ENCODE data around the gene C2CD2. TPM values are rescaled to one million over a fixed set of nuclear protein-coding genes. Genes with fewer than 3 reads are reported as not detected.
A peak's percentile ranks its signal among the peaks of the same experiment; 100 is the strongest.

The C2CD2 gene
- total and polyA plus RNA-seq, 3 experiments from 2014 or later = 2.3 to 5.0 (median 4.3) TPM

- H3K4me3 Mint-ChIP-seq = no peak overlapping the region
- no peak overlapping the region for H3K4me3 ChIP-seq (ENCODE audit: low read length)
- peaks cover 17% of the 10 kb centered on the region for H3K4me1 ChIP-seq (ENCODE audit: insufficient read depth, low read length)
- CTCF ChIA-PET = no interaction called here
- H3K36me3 ChIP-seq (ENCODE audit: insufficient read depth, low read length) = no peaks in the 10 kb centered on the region
- peaks cover 7 to 13% (median 9%) of the 10 kb centered on the region in 3 donors for H3K4me1 Mint-ChIP-seq
- DNase-seq = no peak
- no peaks in the 10 kb centered on the region for H3K27me3 Mint-ChIP-seq
- no peaks in the 10 kb centered on the region for H3K9me3 ChIP-seq (ENCODE audit: low read length)
- H3K27me3 ChIP-seq (ENCODE audit: insufficient read depth, low read length, poor library complexity, severe bottlenecking) = no peaks in the 10 kb centered on the region
- H3K9me3 Mint-ChIP-seq = no peaks in the 10 kb centered on the region
- no peaks in the 10 kb centered on the region for H3K36me3 Mint-ChIP-seq
- no peak overlapping the region for H3K27ac ChIP-seq (ENCODE audit: low read depth, low read length)
- no peak overlapping the region for H3K27ac Mint-ChIP-seq
- POLR2A ChIA-PET = no interaction called here
Measured at GRCh38 chr21:41973427-41973831, 19.6 kb upstream of the C2CD2 start.

DNA sequence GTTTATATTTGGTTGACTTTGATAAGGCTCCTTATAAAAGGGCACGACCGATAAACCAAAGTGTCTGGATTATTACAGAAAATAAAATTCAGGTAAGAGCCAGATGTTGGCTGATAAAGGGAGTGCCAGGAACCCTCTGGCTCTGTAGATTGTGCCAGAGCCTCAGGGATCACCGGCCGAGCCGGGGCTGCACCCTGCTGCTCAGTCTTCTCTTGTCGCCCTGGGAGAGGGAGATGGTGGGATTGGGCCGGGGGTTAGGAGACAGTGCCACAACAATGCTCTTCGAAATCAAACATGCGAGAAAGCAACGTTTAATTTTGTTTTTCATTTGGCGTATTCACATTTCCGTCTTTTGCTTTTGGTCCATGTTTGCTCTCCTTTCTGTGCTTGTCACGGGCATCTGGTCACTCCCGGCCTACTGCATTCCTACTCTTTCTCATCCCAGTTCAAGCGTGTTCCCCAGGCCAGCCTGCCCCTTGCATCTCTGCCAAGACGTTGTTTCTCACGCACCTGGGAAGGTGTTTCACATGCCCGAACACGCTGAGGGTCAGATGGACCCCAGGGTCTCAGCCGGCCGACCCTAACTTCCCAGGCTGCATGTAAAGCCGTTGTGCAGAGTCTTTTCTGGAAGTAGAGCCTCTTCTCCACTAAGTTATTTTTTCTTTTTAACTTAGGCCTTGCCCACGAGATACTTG is 18.8 kb upstream of the C2CD2 start:
- Histone ChIP-seq H3K9me3 (ENCODE audit: low read length) (no peaks in the 10 kb centered on the region), H3K27ac (ENCODE audit: low read depth, low read length) (no peak overlapping the region), H3K27me3 (ENCODE audit: insufficient read depth, low read length, poor library complexity, severe bottlenecking) (no peaks in the 10 kb centered on the region), H3K4me3 (ENCODE audit: low read length) (no peak overlapping the region), H3K4me1 (ENCODE audit: insufficient read depth, low read length) (peaks cover 17% of the 10 kb centered on the region), H3K36me3 (ENCODE audit: insufficient read depth, low read length) (no peaks in the 10 kb centered on the region)
- Mint-ChIP-seq H3K27me3 (no peaks in the 10 kb centered on the region), H3K4me1 (peaks cover 7 to 13% (median 9%) of the 10 kb centered on the region in 3 donors), H3K4me3 (no peak overlapping the region), H3K9me3 (no peaks in the 10 kb centered on the region), H3K27ac (peak overlapping the region in 1 of 8 donors; percentile 38), H3K36me3 (no peaks in the 10 kb centered on the region)
- CTCF ChIA-PET = no interaction called here
- DNase-seq = no peak
- POLR2A ChIA-PET = no interaction called here

GRCh38 chr21:41971891-41972290 is 18.1 kb upstream of the C2CD2 start:
- H3K27ac Mint-ChIP-seq = no peak overlapping the region
- Histone ChIP-seq H3K9me3 (ENCODE audit: low read length) (no peaks in the 10 kb centered on the region), H3K4me3 (ENCODE audit: low read length) (no peak overlapping the region), H3K27ac (ENCODE audit: low read depth, low read length) (no peak overlapping the region), H3K4me1 (ENCODE audit: insufficient read depth, low read length) (peaks cover 17% of the 10 kb centered on the region), H3K36me3 (ENCODE audit: insufficient read depth, low read length) (no peaks in the 10 kb centered on the region), H3K27me3 (ENCODE audit: insufficient read depth, low read length, poor library complexity, severe bottlenecking) (no peaks in the 10 kb centered on the region)
- no peak overlapping the region for H3K4me3 Mint-ChIP-seq
- no peaks in the 10 kb centered on the region for H3K9me3 Mint-ChIP-seq
- no peaks in the 10 kb centered on the region for H3K36me3 Mint-ChIP-seq
- peaks cover 7 to 13% (median 9%) of the 10 kb centered on the region in 3 donors for H3K4me1 Mint-ChIP-seq
- DNase-seq = no peak
- H3K27me3 Mint-ChIP-seq = peaks cover 0 to 1% of the 10 kb centered on the region in 2 donors
- ChIA-PET POLR2A (no interaction called here), CTCF (no interaction called here)

GRCh38 chr21:41970751-41971653 is 17.2 kb upstream of the C2CD2 start:
- ChIA-PET POLR2A (no interaction called here), CTCF (no interaction called here)
- H3K27me3 ChIP-seq (ENCODE audit: insufficient read depth, low read length, poor library complexity, severe bottlenecking) = no peaks in the 10 kb centered on the region
- H3K9me3 ChIP-seq (ENCODE audit: low read length) = no peaks in the 10 kb centered on the region
- no peak overlapping the region for H3K4me3 Mint-ChIP-seq
- no peaks in the 10 kb centered on the region for H3K36me3 Mint-ChIP-seq
- H3K9me3 Mint-ChIP-seq = no peaks in the 10 kb centered on the region
- DNase-seq = no peak
- no peak overlapping the region for H3K4me3 ChIP-seq (ENCODE audit: low read length)
- H3K4me1 ChIP-seq (ENCODE audit: insufficient read depth, low read length) = peaks cover 17% of the 10 kb centered on the region
- no peaks in the 10 kb centered on the region for H3K36me3 ChIP-seq (ENCODE audit: insufficient read depth, low read length)
- H3K27ac Mint-ChIP-seq = peak overlapping the region in 1 of 8 donors; percentile 47
- H3K27ac ChIP-seq (ENCODE audit: low read depth, low read length) = no peak overlapping the region
- H3K27me3 Mint-ChIP-seq = peaks cover 0 to 1% of the 10 kb centered on the region in 2 donors
- H3K4me1 Mint-ChIP-seq = peaks cover 7 to 13% (median 9%) of the 10 kb centered on the region in 3 donors

DNA sequence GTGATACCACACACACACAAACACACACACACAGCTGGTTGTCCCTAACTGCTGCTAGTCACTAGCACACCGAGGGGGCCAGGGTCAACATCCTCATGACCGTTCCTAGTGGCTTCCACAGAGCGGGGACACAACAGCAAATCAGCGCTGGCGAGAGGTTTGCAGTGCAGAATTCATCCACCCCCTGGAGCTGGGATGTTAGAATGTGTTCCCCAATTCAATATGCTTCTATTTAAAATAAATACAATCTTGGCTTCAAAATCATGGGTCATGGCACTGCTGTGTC is 16.2 kb upstream of the C2CD2 start:
- Mint-ChIP-seq H3K36me3 (no peaks in the 10 kb centered on the region), H3K27me3 (peaks cover 1 to 3% of the 10 kb centered on the region in 2 donors), H3K27ac (no peak overlapping the region), H3K9me3 (no peaks in the 10 kb centered on the region), H3K4me3 (no peak overlapping the region), H3K4me1 (peaks cover 7 to 13% (median 9%) of the 10 kb centered on the region in 3 donors)
- H3K4me3 ChIP-seq (ENCODE audit: low read length) = no peak overlapping the region
- no peaks in the 10 kb centered on the region for H3K36me3 ChIP-seq (ENCODE audit: insufficient read depth, low read length)
- peaks cover 15% of the 10 kb centered on the region for H3K4me1 ChIP-seq (ENCODE audit: insufficient read depth, low read length)
- H3K27ac ChIP-seq (ENCODE audit: low read depth, low read length) = no peak overlapping the region
- ChIA-PET CTCF (no interaction called here), POLR2A (no interaction called here)
- no peak for DNase-seq
- H3K27me3 ChIP-seq (ENCODE audit: insufficient read depth, low read length, poor library complexity, severe bottlenecking) = no peaks in the 10 kb centered on the region
- no peaks in the 10 kb centered on the region for H3K9me3 ChIP-seq (ENCODE audit: low read length)

GRCh38 chr21:41967708-41968107 is 13.9 kb upstream of the C2CD2 start:
- Histone ChIP-seq H3K27me3 (ENCODE audit: insufficient read depth, low read length, poor library complexity, severe bottlenecking) (peaks cover 5% of the 10 kb centered on the region), H3K27ac (ENCODE audit: low read depth, low read length) (no peak overlapping the region), H3K9me3 (ENCODE audit: low read length) (no peaks in the 10 kb centered on the region), H3K4me1 (ENCODE audit: insufficient read depth, low read length) (no peaks in the 10 kb centered on the region), H3K4me3 (ENCODE audit: low read length) (no peak overlapping the region), H3K36me3 (ENCODE audit: insufficient read depth, low read length) (no peaks in the 10 kb centered on the region)
- CTCF ChIA-PET = no interaction called here
- no peak overlapping the region for H3K27ac Mint-ChIP-seq
- no peaks in the 10 kb centered on the region for H3K36me3 Mint-ChIP-seq
- H3K9me3 Mint-ChIP-seq = no peaks in the 10 kb centered on the region
- no peaks in the 10 kb centered on the region for H3K4me1 Mint-ChIP-seq
- no peak overlapping the region for H3K4me3 Mint-ChIP-seq
- POLR2A ChIA-PET = no interaction called here
- DNase-seq = no peak
- H3K27me3 Mint-ChIP-seq = peaks cover 1 to 12% of the 10 kb centered on the region in 2 donors

DNA sequence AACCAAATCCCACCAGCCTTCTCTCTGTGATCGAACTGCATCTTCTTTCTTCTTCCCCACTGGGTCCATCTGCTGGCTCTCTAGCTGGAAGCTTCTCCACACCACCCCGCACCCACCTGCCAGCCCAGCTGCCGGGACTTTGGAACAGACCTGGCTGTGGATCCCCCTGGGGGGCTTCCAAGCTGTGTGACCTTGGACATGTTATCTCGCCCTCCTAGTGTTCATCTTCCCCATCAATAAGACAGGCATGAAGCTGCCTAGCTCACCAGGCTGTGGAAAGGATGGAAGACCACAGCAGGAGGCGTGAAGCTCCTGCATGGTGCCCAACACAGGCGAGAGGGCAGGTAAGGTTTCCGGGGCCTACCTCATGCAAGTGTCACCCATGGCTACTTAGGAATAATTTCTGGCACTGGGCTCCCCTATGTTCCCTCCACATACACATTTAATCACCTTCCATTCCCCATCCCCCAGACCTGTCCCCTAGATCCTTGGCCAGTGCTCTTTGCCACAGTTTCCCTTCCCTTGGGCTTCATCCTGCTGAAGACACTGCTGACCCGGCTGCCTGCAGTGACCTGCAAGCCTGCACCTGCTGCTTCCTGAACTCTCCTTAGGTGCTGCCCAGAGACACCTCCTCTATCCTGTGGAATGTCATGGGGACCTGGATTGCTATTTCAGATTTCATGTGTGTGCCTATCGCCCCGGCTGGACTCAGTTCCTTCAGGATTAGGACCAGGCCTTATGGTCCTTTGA is 13.2 kb upstream of the C2CD2 start:
- peaks cover 4 to 17% of the 10 kb centered on the region in 2 donors for H3K27me3 Mint-ChIP-seq
- H3K27ac ChIP-seq (ENCODE audit: low read depth, low read length) = no peak overlapping the region
- no peaks in the 10 kb centered on the region for H3K9me3 ChIP-seq (ENCODE audit: low read length)
- POLR2A ChIA-PET = no interaction called here
- peak overlapping the region in 1 of 8 donors; percentile 48 for H3K27ac Mint-ChIP-seq
- H3K4me3 ChIP-seq (ENCODE audit: low read length) = no peak overlapping the region
- H3K36me3 Mint-ChIP-seq = no peaks in the 10 kb centered on the region
- DNase-seq = no peak
- H3K4me3 Mint-ChIP-seq = no peak overlapping the region
- H3K9me3 Mint-ChIP-seq = no peaks in the 10 kb centered on the region
- H3K27me3 ChIP-seq (ENCODE audit: insufficient read depth, low read length, poor library complexity, severe bottlenecking) = peaks cover 5% of the 10 kb centered on the region
- no peaks in the 10 kb centered on the region for H3K4me1 ChIP-seq (ENCODE audit: insufficient read depth, low read length)
- no peaks in the 10 kb centered on the region for H3K4me1 Mint-ChIP-seq
- CTCF ChIA-PET = no interaction called here
- no peaks in the 10 kb centered on the region for H3K36me3 ChIP-seq (ENCODE audit: insufficient read depth, low read length)

Data from CD8-positive, alpha-beta memory T cell (primary cell).